ENCODE measurements around the gene C2CD4D.

GRCh38 chr1:151805066-151805820 is 34.4 kb downstream of the C2CD4D start, which contains the start of gene LINGO4:
- TF ChIP-seq JUND (IDR thresholded peaks at IDR 0.05), result no peak
- TF ChIP-seq CTCF (IDR thresholded peaks at IDR 0.05 in 2 of 3, conservative IDR thresholded peaks at IDR 0.05 in 1 of 3; ENCODE audit: borderline replicate concordance in 1 of 3, insufficient read depth in 1 of 3, low read depth in 2 of 3, low read length in 2 of 3), result no peak
